Gastroesophageal sphincter (tissue), 3 donors: Measurements from ENCODE around the gene PCMTD2.

Experiments
- CTCF ChIP-seq, 4 experiments: fragments of 200-600 bp in 2 of 4; fragments of 450-650 bp in 2 of 4; sonication (generic) in 1 of 4; IDR thresholded peaks; one replicate each; pipeline ENCODE4 v1.5.1; 2017 to 2019; ENCODE audit warnings: antibody characterized with exemption in 4 of 4, mild to moderate bottlenecking in 2 of 4, moderate library complexity in 2 of 4
- EP300 ChIP-seq: sonication (generic); formaldehyde crosslinking; IDR thresholded peaks from one replicate; pipeline ENCODE4 v1.6.1; 2017; ENCODE audit warnings: antibody characterized with exemption, mild to moderate bottlenecking
- POLR2A ChIP-seq, 2 donors: fragments of 450-650 bp; IDR thresholded peaks; one replicate each; pipeline ENCODE4 v1.6.1; 2017; ENCODE audit warnings: antibody characterized with exemption in 2 of 2, mild to moderate bottlenecking in 2 of 2, moderate library complexity in 1 of 2

- TF ChIP-seq CTCF (IDR thresholded peaks at IDR 0.05) (no peak), EP300 (no peak), POLR2A (IDR thresholded peaks at IDR 0.05) (no peak)
Observed at GRCh38 chr20:64232794-64233193, 22.8 kb upstream of the PCMTD2 start.
